GM19240 (cell line): ENCODE results near the gene KLHL18.
"Not testable (repeated sequence)": the region's sequence is repeated elsewhere in the genome, so short reads cannot be mapped to it uniquely, and the experiment has no call there.

ENCODE experiments used
- DNase-seq: peaks from one replicate; pipeline ENCODE4 v3.0.0; 2011; ENCODE audit warnings: low spot score; ENCODE audit not compliant: insufficient read length

Gene KLHL18

GRCh38 chr3:47273564-47273963, 9.2 kb upstream of the KLHL18 start:
- no peak for DNase-seq

DNA sequence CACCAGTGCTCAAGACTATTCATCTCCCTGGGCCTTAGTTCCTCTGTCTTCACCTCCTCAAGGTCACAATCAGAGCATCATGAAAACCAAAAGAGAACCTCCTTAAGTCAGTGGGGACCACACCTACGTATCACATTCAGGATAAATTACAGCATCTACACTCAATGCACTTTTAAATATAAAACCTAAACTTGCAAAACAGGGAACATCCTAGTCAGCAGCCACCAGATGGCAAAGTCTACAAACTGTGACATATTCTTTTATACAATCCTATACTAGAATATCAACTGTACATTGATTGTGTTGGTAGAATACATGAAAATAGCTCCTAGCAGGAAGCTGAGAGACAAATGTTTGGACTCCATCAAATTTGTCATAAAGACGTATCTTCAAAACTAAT, 8.1 kb upstream of the KLHL18 start:
- no peak for DNase-seq

GRCh38 chr3:47276558-47276957, 6.2 kb upstream of the KLHL18 start:
- DNase-seq = no peak

- no peak for DNase-seq
Observed at GRCh38 chr3:47280519-47280918, 2.2 kb upstream of the KLHL18 start.

DNA sequence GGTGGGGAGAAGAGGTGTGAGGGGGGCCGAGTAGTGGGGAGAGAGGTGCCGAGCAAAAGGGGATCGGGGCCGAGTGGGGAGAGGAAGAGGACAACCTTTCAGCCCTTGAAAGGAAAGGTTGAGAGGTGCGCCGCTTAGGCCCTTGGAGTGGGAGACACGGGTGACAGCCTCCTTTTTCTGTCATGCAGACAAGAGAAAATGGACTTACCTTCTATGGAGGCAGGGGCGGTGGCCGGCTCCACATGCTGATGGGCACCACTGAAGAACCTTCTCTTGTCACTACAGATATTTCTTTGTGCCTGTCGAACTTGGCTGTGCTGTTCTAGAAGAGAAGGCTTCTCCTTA, 421 bp downstream of the KLHL18 start:
- DNase-seq = no peak

DNA sequence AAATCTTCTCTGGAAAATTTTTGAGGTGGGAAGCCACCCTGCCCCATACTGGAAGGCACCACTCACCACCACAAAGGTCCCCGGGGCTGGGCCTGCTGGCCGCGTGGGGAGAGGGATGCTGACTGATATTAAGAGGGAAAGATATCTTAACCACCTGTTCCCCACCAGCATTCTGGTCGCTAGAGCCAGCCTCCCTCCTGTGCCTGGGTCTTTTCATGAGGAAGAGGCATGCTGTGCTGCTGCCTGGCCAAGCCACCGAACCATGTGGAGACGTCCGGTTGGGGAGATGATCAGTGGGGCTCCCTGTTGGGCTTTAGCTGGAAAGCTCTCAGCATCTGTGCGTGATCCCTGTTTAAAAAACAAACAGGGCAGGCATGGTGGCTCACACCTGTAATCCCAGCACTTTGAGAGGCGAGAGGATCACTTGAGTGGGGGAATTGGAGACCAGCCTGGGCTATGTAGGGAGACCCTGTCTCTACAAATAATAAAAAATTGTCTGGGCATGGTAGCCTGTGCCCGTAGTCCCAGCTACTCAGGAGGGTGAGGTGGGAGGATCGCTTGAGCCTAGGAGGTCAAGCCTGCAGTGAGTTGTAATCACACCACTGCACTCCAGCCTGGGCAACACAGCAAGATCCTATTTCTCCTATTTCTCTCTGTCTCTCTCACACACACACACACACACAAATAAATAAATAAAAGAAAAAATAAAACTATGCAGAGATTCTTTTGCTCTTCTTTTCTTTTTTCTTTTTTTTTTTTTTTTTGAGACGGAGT, 1.0 kb downstream of the KLHL18 start:
- no peak for DNase-seq

DNA sequence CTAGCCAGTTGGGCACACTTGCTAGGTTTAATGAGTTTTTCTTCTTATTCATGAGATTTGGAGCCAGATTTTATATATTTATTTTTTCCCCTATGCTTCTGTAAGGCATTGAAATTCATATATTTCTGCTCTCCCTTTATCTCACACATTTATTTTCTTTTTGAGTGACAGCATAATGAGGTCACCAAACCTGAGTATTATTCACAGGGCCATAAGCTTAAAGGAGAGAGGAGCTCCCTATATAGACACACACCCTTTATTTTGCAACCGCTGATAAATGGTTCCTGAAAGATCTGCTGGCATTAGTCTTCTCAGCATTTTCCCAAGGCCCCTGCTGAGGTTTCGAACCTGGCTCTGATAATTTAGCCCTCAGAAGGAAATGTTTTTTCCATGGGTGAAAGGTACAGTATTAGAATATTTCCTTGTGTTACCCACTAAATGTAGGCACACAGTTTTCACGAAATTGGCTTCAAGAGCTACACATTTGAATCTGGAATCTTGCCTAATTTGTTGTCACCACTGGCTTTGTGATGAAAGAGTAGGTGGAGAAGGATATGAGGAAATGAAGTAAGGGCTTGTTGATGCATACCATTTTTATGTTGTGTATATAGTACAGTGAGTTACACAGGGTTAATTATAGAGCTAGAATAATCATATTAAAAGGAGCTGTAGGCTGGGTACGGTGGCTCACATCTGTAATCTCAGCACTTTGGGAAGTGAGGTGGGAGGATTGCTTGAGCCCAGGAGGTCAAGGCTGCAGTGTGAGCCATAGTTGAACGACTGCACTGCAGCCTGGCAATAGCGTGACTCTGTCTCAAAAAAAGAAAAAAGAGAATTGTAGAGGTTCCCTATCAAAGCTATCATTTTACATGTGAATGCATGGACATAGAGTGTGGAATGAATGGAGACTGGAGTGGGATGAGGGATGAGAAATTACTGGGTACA, 6.5 kb downstream of the KLHL18 start:
- no peak for DNase-seq

DNA sequence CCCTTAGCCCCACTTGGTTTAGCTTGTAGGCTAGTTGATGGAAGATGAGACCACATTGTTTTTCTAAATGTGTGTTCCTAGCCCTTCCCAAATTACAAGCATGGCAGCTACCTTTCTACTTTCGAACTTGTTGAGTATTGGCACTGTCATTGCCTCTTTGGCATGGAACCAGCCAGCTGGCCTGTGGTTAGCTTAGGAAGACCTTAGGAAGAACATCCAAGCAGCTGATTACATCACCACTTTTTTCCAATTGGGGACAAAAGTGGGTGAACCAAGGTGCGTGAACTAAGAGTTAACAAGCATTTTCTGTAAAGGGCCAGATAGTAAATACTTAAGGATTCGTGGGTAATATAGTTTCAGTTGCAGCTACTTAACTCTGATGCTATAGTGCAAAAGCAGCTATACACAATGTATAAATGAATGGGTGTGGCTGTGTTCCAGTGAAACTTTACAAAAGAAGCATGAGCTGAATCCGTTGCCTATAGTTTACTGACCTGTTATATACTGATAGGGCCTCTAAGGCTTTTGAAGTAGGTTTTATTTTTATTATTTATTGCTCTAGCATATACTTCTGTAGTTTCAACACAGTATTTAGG, 8.5 kb downstream of the KLHL18 start:
- DNase-seq = no peak

- DNase-seq = not testable (repeated sequence)
Observed at GRCh38 chr3:47291754-47292420, 9.1 kb downstream of the KLHL18 start.

- no peak for DNase-seq
Observed at GRCh38 chr3:47293822-47294221, 11.1 kb downstream of the KLHL18 start.

DNA sequence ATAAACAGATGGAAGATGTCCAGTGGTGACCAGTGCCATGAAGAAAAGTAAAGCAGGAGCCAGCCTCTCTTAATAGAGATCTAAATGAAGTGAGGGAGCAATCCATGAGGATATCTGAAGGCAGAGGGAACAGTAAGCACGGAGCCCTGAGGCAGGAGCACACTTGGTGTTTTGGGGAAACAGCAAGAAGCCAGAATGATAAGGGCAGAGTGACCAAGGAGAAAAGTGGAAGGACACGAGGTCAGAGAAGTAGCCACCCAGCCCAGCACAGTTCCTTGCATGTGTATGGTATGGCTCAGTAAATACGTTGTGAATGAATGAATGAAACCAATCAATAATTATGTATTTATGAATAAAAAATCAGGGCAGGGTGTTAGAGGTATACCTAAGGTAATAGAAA, 11.6 kb downstream of the KLHL18 start:
- DNase-seq = no peak

- no peak for DNase-seq
Observed at GRCh38 chr3:47295322-47295721, 12.6 kb downstream of the KLHL18 start.

GRCh38 chr3:47295976-47296375, 13.2 kb downstream of the KLHL18 start:
- DNase-seq = no peak

GRCh38 chr3:47296562-47297302, 14.0 kb downstream of the KLHL18 start:
- no peak for DNase-seq

GRCh38 chr3:47298439-47298838, 15.7 kb downstream of the KLHL18 start:
- no peak for DNase-seq

GRCh38 chr3:47299381-47300318, 16.9 kb downstream of the KLHL18 start:
- DNase-seq = no peak

- no peak for DNase-seq
Observed at GRCh38 chr3:47301456-47301855, 18.7 kb downstream of the KLHL18 start.

DNA sequence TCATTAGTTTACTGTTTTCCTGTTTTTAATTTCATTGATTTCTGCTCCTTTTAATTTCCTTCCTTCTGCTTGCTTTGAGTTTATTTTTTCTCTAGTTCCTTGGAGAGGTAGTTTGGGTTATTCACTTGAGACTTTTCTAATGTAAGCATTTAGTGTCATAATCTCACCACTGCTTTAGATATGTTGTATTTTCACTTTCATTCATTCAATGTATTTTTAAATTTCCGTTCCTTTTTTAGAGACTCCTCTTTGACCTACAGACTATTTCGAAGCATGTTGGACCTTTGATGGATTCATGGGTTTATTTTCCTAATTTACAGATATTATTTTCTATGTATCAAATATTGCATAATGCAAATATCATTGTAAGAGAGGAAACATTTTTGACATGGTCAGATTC, 23.3 kb downstream of the KLHL18 start:
- DNase-seq = no peak

- DNase-seq = not testable (repeated sequence)
Observed at GRCh38 chr3:47309231-47309630, 26.5 kb downstream of the KLHL18 start.

- DNase-seq = no peak
Observed at GRCh38 chr3:47310391-47310790, 27.6 kb downstream of the KLHL18 start.
